Esophagus squamous epithelium (tissue), 4 donors: Measurements from ENCODE around the gene TMEM176A.

Source experiments
- POLR2A ChIP-seq, 4 donors: fragments of 450-650 bp; IDR thresholded peaks; one replicate each; pipeline ENCODE4 v1.6.1; 2017; ENCODE audit warnings: antibody characterized with exemption in 4 of 4, mild to moderate bottlenecking in 4 of 4, moderate library complexity in 3 of 4
- TF ChIP-seq, protein P1 (sequence below), 6 experiments: fragments of 450-650 bp in 4 of 6; fragments of 200-600 bp in 2 of 6; sonication (generic) in 2 of 6; IDR thresholded peaks; one replicate each; pipeline ENCODE4 v1.5.1; 2016 to 2019; ENCODE audit warnings: antibody characterized with exemption in 6 of 6, mild to moderate bottlenecking in 4 of 6, moderate library complexity in 4 of 6

DNA sequence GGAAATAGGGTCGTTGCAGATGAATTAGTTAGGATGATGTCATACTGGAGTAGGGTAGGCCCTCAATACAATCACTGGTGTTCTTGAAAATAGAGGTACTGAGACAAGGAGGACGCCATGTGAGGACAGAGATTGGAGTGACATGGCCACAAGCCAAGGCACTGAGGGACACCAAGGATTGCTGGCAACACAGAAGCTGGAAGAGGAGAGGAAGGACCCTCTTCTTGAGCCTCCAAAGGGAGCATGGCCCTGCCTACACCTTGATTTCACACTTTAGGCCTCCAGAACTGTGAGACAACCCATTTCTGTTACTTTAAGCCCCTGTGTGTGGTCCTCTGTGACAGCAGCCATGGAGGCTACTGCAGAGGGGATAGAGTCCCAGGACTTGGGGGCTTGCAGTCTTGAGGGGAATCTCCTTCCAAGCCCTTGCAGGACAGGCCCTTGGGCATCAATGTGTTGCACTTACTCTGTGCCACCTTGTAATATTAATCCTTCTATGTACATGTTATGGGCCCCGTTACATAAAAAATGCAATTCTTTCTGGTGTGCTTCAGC is 48.1 kb downstream of the TMEM176A start:
- TF ChIP-seq, protein P1, sequence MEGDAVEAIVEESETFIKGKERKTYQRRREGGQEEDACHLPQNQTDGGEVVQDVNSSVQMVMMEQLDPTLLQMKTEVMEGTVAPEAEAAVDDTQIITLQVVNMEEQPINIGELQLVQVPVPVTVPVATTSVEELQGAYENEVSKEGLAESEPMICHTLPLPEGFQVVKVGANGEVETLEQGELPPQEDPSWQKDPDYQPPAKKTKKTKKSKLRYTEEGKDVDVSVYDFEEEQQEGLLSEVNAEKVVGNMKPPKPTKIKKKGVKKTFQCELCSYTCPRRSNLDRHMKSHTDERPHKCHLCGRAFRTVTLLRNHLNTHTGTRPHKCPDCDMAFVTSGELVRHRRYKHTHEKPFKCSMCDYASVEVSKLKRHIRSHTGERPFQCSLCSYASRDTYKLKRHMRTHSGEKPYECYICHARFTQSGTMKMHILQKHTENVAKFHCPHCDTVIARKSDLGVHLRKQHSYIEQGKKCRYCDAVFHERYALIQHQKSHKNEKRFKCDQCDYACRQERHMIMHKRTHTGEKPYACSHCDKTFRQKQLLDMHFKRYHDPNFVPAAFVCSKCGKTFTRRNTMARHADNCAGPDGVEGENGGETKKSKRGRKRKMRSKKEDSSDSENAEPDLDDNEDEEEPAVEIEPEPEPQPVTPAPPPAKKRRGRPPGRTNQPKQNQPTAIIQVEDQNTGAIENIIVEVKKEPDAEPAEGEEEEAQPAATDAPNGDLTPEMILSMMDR (IDR thresholded peaks at IDR 0.05), result no peak
- no peak for TF ChIP-seq POLR2A (IDR thresholded peaks at IDR 0.05)
